Ureter (tissue), 1 donor: Measurements from ENCODE around the gene HLA-DPB1. TPM values are rescaled to one million over a fixed set of nuclear protein-coding genes. Genes with fewer than 3 reads are reported as not detected.

Experiments used
- DNase-seq: peaks from one replicate; pipeline ENCODE4 v3.0.0-alpha.2; 2020; ENCODE audit warnings: low spot score
- total RNA-seq: library from RNA; stranded (reverse); gene quantifications from one replicate; pipeline ENCODE4 v1.2.4, GENCODE V29; 2023
- donor health status: DM: yes; HTN: yes; CAD: no.

The HLA-DPB1 gene
- total RNA-seq, 1 donor from 2014 or later: 82.5 TPM

DNA sequence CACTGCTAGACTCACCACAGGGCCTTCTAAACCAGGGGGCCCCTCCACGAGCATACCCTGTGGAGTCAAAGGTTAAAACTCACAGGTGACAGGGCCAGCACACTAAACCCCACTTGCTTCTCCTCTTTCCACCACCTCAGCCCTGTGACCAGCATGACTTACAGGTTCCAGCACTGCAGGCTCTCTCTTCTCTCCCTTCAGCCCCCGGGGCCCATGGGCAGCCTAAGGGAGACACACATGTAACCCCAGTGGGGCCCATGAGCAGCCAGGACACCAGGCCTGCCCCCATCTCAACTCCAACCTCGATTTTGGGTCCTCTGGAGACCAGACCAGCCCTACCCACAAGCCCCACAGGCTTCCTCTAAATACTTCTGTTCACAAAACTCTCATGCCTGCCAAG is 28.0 kb downstream of the HLA-DPB1 start:
- no peak for DNase-seq

DNA sequence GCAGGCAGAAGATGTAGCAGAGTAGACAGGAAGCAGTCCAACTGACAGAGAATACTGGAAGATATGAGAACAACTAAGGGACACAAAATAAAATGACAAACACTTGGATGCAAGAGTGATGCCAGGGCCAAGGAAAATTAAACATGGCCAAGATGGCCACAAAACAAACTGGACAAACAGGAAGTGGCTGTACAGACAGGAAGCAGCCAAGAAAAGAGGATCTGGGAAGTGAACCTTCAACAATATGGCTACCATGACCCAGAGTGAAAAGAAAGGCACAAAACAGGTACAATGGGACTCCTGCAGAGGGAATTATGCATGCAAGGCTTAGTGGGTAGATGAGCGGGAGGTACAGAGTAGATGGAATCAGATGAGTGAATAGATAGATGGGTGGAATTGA is 29.1 kb downstream of the HLA-DPB1 start:
- no peak for DNase-seq

DNA sequence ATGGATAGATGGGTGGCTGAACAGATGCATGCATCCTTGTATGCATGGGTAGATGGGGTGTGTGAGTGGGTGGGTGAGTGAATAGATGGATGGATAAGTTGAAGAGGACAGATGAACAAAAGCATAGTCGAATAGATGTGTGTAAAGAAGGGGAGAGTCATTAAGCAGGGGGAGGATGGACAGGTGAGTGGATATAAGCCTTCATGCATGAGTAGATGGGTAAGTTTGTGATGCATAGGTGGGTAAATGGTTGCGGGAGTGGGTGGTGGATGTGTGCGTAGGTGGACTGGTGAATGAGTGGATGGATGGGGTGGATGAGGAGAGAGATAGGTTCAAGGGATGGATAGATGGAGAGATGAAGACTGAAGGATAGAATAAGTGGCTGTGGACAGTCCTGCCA is 29.6 kb downstream of the HLA-DPB1 start:
- no peak for DNase-seq

DNA sequence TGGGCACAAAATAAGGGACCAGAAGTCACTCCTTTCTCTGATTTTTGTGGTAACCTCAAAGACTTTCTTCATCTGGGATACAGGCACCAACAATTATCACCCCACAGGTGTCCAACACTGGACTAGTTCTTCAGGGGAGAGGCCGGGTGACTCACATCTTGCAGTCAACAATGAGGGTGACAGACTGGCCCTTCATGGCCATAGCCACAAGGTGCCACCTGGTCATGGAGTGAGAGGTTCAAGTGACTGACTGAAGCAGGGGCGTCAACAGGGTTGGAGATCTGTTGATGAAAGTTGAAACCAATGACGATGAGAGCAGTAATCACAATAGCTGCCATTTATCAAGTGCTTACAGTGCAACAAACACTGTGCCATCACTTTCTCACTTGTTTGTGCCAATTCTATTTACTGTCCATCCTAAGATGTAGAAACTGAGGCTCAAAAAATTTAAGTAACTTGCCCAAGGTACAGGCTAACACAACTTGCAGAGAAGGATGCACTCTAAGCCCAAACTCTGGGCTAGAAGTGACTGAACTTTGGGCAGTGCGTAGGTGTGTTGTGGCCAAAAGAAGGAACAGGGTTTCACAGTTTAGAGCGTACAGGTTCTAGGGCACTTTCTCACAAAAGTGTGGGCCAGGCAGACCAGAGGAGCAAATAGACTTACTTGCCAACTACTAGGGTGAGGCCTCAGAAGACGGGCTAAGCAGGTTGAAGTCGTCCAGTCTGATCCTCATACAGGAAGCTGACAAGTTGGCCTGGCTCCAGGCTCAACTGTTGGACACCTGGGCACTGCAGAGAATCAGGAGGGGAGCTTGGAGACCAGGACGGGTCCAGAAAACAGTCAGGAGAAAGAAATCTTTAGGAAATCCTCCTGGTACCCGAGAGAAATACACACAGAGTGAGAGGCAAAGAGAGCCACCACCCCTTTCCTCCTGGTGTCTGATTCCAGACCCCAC is 30.4 kb downstream of the HLA-DPB1 start:
- peak; percentile 88 for DNase-seq

DNA sequence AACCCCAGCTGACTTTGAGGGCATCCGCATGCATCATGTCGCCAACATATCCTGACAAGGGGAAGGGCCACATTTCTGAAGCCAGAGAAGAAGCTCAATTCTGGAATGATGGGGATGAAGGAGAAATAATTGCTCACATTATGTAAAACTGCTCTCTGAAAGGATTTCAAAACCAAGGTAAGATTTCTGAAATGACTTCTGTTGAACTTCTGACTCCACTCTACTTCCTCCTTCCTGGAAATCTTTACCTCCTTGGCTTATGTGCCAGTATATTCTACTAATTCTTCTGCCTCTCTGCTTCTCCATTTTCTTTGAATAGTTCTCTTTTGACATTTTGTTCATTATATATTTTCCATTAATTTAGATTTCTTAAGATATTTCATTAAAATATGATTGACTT is 31.9 kb downstream of the HLA-DPB1 start:
- no peak for DNase-seq

DNA sequence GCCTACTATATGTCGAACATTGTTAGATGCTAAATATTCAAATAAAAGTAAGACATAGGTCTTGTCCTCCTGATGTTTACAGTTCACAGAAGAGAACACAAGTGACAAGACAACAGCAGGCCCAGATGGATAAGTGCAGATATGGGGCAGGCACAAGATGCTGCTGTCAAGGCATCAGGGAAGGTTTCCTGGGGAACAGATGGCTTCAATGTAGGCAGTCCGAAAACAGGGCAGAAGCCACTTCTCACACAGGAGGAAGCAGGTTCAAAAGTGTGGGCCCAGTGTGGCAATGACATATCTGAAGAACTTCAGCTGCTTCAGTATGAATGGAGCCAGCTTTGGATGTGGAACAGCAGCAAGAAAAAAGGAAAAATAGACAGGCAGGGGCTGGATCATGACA is 32.5 kb downstream of the HLA-DPB1 start:
- DNase-seq: no peak

DNA sequence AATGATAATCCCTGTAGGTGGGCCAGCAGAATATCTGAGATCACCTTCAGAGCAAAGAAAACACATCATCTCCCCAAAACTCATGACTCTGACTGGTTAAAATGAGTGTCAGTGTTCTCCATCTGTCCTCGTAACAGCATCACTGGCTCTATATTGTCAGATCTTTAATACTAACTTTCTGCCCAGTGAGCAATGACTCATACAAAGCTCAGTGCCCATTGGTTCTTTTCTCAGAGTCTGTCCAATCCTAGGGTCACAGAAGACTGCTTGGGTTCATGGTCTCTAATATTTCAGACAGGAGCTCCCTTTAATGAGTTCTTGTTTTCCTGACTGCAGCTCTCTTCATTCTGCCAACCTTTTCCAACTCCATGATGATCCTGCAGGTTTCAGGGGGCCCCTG is 36.4 kb downstream of the HLA-DPB1 start:
- DNase-seq: no peak

DNA sequence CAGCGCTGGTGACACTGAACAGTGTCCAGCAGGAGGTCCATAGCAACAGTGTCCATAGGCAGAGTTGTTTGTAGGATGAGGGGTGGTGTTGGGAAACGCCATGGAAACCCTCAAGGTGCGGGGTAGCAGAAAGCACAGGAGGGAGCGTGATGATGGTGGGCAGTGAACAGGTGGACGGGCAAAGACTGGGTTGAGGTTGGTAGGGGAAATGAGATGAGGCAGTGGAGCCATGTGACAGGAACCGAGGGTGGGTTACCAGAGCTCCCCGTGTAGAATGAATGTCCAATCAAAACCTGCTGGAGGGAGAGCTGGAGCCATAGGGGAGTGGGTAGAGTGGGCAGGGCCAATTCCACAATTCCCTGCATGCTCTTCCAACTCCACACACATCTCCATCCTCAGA is 38.0 kb downstream of the HLA-DPB1 start:
- no peak for DNase-seq

DNA sequence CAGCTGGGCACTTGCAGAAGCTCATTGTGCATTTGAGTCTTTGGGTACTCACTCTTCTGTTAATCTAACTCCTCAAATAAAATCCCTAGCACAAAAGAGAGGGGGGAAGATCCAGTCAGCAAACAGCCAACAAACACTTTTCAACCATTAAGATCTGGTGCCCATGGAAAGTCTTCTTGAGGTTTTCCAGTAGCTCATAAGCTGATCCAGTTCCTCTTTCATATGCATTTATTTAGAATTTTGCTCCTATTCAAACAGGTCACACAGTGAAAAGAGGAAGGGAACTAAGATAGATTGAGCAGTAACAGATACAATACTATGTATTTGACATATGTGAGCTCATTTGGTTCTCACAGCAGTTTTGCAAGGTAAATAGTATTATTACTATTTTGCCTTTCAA is 38.6 kb downstream of the HLA-DPB1 start:
- no peak for DNase-seq

DNA sequence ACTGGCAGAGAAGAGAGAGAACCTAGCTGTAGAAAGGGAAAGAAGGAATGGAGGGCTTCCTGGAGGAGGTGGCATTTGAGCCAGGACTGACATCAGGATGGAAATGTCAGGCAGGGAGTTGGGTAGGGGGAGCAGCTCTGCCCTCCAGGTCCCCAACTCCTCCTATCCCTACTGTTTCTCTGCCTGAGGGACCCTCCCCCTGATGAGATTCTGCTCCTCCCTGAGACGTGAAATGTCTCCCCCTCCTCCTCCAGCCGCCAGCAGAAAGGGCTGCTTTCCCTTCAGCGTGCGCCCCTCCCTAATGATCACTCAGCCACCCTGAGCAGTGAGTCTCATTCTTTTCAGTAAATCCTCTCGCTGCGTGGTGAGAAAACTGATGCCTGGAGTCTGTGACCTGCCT is 40.6 kb downstream of the HLA-DPB1 start:
- no peak for DNase-seq

DNA sequence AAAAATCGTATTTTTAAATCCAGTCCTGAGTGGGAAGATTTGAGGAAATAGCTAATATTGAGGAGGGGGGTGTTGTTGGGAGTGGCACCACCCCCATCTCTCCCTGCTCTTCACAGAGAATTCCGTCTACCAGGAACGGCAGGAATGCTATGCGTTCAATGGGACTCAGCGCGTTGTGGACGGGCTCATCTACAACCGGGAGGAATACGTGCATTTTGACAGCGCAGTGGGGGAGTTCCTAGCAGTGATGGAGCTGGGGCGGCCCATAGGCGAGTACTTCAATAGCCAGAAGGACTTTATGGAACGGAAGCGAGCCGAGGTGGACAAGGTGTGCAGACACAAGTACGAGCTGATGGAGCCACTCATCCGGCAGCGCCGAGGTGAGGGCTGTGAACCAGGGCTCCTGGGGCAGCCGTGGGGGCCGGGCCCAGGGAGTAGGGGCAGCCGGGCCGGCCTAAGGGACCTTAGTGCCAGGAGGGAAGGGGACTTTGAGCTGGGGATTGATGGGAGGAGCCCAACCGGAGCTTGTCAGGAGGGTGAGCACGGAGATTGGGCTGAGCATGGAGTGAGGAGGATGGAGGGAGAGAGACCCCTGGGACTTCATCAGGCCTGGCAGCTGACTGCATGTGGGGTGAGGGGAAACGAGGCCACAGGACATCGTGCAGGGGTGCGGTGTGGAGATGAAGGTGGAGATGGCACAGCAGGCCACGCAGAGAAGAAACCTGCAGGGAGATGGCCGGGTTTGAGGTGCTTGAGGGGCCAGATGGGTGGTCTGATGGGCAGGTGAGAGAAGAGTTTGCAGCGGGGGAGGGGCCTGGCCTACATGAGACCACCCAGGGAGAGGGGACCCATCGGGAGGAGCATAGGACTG is 41.3 kb downstream of the HLA-DPB1 start:
- no peak for DNase-seq

DNA sequence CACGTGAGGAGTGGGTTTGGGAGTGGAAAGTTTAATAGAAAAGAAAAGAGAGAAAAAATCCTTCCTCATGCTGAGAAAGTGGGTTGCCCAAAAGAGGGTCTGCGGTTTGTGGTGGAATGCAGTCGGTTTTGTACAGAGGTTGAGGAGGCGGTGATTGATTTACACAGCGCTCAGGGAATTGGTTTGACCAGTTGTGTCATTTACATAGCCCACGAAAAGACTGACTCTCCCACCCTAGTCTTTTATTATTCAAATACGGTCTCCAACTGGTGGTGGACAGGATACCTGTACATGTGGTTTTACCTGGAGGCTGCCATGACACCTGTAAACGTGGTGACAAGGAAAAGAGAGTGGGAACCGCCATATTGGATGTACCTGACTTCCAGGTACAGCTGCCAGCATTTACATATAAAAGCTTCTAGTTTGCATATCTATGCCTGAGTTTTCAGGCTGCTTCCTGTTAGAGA is 42.1 kb downstream of the HLA-DPB1 start:
- no peak for DNase-seq

DNA sequence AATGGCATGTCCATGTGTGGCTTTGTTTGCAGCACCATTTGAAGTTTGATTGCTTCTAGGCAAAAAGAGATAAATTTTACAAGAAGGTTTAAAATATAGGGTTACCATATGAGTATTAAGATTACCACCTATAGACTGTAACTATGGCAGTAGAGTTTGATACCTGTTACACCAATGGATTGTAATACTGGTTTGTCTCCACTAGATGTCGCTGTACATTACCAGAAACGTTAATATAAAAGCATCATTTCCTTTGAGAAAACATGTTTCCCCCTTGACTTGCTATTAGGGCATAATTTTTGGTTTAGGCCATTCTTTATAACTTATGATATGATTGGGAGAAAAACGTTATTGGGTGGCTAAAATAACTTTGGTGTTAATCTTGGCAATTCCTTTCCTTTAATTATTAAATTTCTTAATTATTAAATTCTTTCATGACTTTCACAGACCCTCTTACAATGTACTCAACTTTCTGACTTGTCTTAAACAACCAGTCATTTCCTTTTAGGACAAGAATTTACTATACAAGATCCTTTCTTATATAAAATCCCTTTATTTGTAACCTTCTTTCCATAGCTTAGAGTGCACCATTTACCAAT is 42.8 kb downstream of the HLA-DPB1 start:
- DNase-seq: no peak

DNA sequence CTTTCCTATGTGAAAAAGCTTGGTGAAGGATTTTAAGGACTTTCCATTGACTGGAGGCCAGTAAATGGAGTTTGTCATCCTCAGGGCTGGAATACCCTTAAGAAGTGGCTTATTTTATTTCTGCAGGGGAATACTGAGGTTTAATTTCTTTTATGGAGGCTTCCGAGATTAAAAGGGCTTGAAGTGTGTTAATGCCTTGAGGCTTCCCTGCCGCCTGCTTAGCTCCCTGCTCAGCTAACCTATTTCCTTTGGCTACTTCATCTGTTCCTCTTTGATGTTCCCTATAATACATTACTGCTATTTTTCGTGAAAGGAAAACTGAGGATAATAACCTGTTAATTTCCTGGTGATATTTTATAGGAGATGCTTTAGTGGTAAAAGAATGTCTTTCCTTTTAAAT is 44.2 kb downstream of the HLA-DPB1 start:
- no peak for DNase-seq

DNA sequence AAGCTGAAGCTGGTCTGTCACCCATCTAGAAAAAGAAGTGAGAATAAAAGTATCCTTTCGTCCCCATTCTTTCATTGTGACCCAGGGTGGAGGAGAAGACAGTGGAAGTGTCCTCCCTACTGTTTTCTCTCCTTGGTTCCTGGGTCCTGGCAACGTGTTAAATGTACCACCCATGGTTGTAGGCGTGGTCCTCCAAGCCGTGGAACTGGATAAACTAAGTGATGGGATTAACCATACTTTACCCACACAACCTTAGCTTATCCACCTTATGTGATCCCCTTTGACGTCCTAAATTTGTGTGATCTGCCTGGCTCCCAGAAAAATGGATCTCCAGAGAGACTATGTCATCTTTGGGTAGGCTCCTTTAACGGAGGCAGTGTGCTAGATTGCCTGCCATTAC is 47.4 kb downstream of the HLA-DPB1 start:
- DNase-seq: no peak

DNA sequence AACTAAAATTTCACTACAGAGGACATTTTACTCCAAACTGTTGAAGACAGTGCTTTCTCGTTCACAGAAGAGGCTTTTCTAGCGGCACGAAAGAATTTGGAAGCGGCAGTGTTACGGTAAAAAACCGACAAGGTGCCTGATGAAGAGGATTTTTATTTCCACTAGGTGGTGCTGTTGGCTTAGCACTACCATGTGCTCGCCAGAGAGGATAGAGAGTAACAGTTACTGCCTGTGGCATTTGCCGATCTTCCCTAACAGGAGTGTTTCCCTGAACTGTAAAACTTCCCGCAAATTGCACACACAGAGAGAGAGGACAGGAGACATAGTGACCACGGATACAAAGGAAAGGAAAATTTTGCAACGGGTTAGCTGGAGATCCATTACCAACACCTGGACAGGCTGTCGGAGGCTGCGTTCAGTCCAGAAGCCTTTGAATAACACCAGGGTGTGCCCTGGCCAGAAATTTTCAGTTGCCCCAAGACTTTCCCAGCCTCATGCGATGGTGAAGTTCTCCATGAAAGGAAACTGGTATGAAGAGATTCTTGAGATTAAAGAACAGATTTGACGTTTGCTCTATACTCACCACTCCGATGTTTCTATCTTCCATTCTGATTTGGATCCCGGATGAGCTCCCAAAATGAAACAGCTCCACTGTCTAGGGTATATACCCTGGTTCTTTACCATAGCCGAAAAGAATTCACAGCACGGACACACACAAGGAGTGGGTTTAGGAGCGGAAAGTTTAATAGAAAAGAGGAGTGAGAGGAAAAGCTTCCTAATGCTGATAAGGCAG is 48.1 kb downstream of the HLA-DPB1 start:
- DNase-seq: no peak

DNA sequence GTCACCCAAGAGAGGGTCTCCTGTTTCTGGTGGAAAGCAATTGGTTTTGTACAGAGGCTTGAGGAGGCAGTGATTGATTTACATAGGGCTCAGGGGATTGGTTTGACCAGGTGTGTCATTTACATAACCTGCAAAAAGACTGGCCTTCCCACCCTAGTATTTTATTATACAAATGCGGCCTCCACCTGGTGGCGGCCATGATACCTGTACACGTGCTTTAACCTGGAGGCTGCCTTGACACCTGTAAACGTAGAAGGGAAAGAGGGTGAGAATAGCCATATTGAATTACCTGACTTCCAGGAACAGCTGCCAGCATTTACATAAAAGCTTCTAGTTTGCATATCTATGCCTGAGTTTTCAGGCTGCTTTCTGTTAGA is 48.7 kb downstream of the HLA-DPB1 start:
- DNase-seq: no peak

DNA sequence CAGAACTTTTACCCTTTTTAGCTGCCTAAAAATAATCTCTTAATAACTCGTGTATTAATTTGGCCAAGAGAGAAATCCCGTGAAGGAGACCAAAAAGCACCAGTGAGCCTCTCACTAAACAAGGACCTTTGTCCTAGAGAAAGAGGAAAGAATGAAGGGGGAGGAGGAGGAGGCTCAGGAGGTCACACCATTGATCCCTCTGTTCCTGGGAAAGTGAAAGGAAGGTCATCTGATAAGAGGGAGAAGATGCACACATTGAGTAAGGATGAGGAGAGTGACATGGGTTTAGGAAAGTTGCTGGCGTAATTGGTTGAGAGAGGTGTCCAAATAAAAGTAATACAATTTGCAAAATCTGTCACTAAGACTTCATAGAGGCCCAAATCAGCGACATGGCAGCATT is 49.2 kb downstream of the HLA-DPB1 start:
- no peak for DNase-seq

DNA sequence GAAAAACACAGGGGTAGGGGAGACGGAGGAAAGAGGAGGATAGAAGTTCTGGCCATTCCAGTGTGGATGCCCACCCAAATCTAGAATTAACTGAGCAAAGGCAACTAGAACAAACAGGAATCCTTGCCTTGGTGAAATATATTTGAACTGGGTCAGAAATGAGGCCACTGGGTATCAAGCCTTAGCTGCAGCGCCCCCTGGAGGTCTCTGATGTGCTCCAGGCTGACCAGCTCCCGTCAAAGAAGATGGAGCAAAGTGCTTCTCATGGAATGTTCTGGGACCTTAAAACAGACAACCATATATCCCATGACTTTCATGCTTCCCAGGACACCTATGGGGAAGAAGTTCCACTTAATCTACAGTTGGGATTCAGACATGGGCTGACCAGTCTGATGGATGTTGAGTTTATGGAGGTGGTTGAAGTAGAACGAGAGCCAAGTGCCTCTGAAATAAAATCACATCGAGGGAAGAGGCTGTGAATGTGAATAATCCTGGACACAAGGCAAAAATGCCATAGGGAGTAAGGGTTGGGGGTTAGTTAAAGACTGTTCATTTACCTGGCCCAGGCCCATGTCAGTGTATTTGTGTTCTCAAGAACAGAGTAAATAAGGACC is 50.4 kb downstream of the HLA-DPB1 start:
- DNase-seq: peak; percentile 65

DNA sequence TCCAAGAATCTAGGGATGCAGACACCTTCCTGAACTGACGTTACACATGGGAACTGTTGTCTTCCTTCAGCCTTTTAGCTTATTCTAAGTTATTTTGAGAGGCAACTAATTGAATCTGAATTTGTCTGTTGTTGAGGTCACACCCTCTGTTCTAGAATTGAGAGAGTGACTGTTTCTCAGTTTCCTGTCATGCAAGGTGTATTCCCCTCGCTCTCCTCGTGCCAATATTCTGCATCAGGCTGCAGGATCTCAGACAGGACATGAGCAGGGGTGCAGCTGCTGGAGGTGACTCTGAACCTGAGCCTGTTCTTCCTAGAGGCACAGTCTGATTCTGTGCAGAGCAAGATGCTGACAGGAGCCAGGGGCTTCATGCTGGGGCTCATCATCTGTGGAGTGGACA is 52.5 kb downstream of the HLA-DPB1 start:
- DNase-seq: no peak

DNA sequence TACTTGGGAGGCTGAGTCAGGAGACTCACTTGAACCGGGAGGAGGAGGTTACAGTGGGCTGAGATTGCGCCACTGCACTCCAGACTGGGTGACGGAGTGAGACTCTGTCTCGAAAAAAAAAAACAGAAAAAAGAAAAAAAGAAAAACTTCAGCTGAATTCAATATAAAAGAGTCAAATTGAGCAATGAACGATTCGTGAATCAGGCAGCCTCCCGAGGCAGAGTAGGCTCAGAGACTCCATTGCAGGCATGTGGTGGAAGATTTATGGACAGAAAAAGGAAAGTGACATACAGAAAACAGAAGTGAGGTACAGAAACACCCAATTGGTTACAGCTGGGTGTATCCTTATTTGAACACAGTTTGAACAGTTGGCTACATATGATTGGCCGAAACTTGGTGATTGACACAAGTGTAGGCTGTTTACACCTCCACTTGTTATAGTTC is 56.3 kb downstream of the HLA-DPB1 start:
- no peak for DNase-seq
